ENCODE results near the gene WASHC3. TPM values are rescaled to one million over a fixed set of nuclear protein-coding genes. Genes with fewer than 3 reads are reported as not detected.

WASHC3 gene
- total RNA-seq, 4 donors from 2014 or later, result 60.4 to 99.4 (median 63.3) TPM

DNA sequence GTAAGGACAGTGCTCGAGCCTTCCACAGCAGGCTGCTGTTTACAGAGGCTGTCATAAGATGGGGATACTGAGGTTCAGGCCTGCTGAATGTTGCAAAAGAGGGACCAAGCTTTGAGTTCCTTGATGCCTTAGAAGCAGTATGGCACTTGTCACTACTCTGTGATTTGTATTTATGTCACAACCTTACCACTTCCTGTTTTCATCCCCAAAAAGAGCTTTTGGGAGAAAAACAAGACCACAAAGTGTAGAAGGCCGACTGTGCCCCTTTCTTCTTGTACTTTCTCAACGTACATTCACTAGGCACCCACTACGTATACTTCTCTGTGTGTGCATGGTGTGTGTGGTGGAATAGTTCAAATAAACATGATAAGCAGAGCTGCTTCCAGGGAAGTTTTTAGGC lies 94.3 kb downstream of the WASHC3 start:
- H3K36me3 ChIP-seq, result no peaks in the 10 kb centered on the region
- DNase-seq (ENCODE audit: low spot score in 2 of 2), result no peak
- no peak overlapping the region for H3K27ac ChIP-seq
- peaks cover 0 to 7% (median 0%) of the 10 kb centered on the region in 4 donors for H3K9me3 ChIP-seq
- no peaks in the 10 kb centered on the region for H3K27me3 ChIP-seq
- no peaks in the 10 kb centered on the region for H3K4me1 ChIP-seq
- H3K4me3 ChIP-seq, result no peak overlapping the region
- TF ChIP-seq, protein P1, sequence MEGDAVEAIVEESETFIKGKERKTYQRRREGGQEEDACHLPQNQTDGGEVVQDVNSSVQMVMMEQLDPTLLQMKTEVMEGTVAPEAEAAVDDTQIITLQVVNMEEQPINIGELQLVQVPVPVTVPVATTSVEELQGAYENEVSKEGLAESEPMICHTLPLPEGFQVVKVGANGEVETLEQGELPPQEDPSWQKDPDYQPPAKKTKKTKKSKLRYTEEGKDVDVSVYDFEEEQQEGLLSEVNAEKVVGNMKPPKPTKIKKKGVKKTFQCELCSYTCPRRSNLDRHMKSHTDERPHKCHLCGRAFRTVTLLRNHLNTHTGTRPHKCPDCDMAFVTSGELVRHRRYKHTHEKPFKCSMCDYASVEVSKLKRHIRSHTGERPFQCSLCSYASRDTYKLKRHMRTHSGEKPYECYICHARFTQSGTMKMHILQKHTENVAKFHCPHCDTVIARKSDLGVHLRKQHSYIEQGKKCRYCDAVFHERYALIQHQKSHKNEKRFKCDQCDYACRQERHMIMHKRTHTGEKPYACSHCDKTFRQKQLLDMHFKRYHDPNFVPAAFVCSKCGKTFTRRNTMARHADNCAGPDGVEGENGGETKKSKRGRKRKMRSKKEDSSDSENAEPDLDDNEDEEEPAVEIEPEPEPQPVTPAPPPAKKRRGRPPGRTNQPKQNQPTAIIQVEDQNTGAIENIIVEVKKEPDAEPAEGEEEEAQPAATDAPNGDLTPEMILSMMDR (IDR thresholded peaks at IDR 0.05), result no peak
- TF ChIP-seq POLR2A (IDR thresholded peaks at IDR 0.05) (no peak), EP300 (IDR thresholded peaks at IDR 0.05) (no peak)
- WGBS, 2 donors, result 67 to 73% methylated on average over 4 of the region's 4 CpGs

DNA sequence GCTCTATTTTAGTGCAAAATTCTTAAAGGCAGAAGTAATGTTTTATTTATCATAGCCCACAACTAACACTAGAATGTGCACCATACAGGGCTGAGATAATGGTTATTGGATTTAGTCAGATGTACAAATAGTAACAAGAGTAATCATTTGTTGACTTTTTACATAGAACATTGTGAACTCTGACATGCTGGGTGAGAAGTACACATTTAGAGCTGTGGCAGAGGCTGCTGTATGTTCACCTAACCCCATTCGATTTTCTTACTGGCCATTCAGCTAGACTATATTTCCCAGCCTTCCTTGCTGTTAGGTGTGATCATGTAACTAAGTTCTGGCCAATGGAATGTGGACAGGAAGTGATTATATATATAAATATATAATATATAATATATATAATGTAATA lies 95.3 kb downstream of the WASHC3 start:
- Histone ChIP-seq H3K36me3 (no peaks in the 10 kb centered on the region), H3K27me3 (no peaks in the 10 kb centered on the region), H3K27ac (no peak overlapping the region), H3K4me1 (no peaks in the 10 kb centered on the region), H3K9me3 (peaks cover 0 to 4% (median 0%) of the 10 kb centered on the region in 4 donors), H3K4me3 (no peak overlapping the region)
- DNase-seq (ENCODE audit: low spot score in 2 of 2), result no peak
- TF ChIP-seq POLR2A (IDR thresholded peaks at IDR 0.05) (no peak), EP300 (IDR thresholded peaks at IDR 0.05) (no peak)
- TF ChIP-seq, protein P1 (IDR thresholded peaks at IDR 0.05), result no peak
- 90 to 100% methylated on average over 1 of the region's 1 CpG for WGBS, 2 donors

DNA sequence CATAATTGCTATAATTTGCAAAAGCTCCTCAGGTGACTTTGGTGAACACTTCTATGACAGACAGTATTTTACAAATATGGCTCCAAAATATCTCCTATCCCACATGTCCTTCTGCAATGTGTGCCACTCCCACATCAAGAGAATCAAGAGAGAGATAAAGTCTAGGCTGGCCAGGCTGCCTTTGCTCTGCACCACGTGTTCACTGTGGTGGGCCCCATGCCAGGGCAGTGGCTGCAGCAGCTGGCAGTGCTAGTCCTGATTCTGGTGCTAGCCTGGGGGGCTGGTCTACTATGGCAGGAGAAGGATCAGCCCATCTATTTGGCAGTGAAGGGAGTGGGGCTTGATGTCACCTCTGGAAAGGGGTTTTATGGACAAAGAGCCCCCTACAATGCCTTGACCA lies 98.1 kb downstream of the WASHC3 start:
- 0 to 18% methylated on average over 1 of the region's 1 CpG for WGBS, 2 donors
- TF ChIP-seq EP300 (IDR thresholded peaks at IDR 0.05), result no peak
- TF ChIP-seq POLR2A (IDR thresholded peaks at IDR 0.05), result no peak
- TF ChIP-seq, protein P1 (IDR thresholded peaks at IDR 0.05), result no peak
- Histone ChIP-seq H3K9me3 (peaks cover 0 to 10% (median 0%) of the 10 kb centered on the region in 4 donors), H3K4me3 (no peak overlapping the region), H3K4me1 (no peaks in the 10 kb centered on the region), H3K27me3 (no peaks in the 10 kb centered on the region), H3K27ac (no peak overlapping the region), H3K36me3 (no peaks in the 10 kb centered on the region)
- DNase-seq (ENCODE audit: low spot score in 2 of 2), result no peak

Other genes with a start within 250 kb of the WASHC3 start
- gene GNPTAB, start 231.0 kb downstream of the WASHC3 start, total RNA-seq, result 10 to 100 TPM; 18.0 to 36.3 (median 32.5) TPM
- gene DRAM1, start 184.4 kb downstream of the WASHC3 start, total RNA-seq, result 10 to 100 TPM; 14.4 to 23.1 (median 17.8) TPM
- 10 to 100 TPM; 10.8 to 19.9 (median 15.2) TPM for gene NUP37, start 58.1 kb upstream of the WASHC3 start, total RNA-seq
- 1 to 10 TPM in 1 of 4 donors, under 1 TPM in 3; 0.63 to 2.4 (median 0.83) TPM for gene PARPBP, start 58.2 kb upstream of the WASHC3 start, total RNA-seq
- gene PMCH, start 135.8 kb upstream of the WASHC3 start, total RNA-seq, result not detected